Naive B cell (primary cell): ENCODE measurements around the gene XRCC5. TPM values are rescaled to one million over a fixed set of nuclear protein-coding genes. Genes with fewer than 3 reads are reported as not detected.

Experiments used
- ATAC-seq, 2 donors: fragments of 150-1000 bp; cut with Tn5 transposase; 2 replicates each; pipeline ENCODE4 v1.10.0; 2021; ENCODE audit warnings: low read depth in 2 of 2, mild to moderate bottlenecking in 2 of 2, moderate library complexity in 2 of 2
- DNase-seq: peaks from one replicate; pipeline ENCODE4 v3.0.0; 2022
- H3K27ac Mint-ChIP-seq, 6 donors: one replicate each; pipeline ENCODE4 v1.8.0; 2020 to 2022; ENCODE audit warnings: mild to moderate bottlenecking in 6 of 6, mixed read lengths in 6 of 6, moderate library complexity in 5 of 6, inconsistent platforms in 2 of 6
- H3K27me3 Mint-ChIP-seq, 3 donors: one replicate each; pipeline ENCODE4 v1.8.0; 2021 to 2022; ENCODE audit warnings: mixed read lengths in 3 of 3, mild to moderate bottlenecking in 1 of 3
- H3K36me3 Mint-ChIP-seq, 2 donors: one replicate each; pipeline ENCODE4 v1.8.0; 2020 to 2022; ENCODE audit warnings: mixed read lengths in 2 of 2, inconsistent platforms in 1 of 2, mild to moderate bottlenecking in 1 of 2
- H3K4me1 Mint-ChIP-seq, 3 donors: one replicate each; pipeline ENCODE4 v1.8.0; 2020 to 2022; ENCODE audit warnings: mixed read lengths in 3 of 3, inconsistent platforms in 1 of 3, mild to moderate bottlenecking in 1 of 3, moderate library complexity in 1 of 3
- H3K4me3 Mint-ChIP-seq, 8 donors: one replicate each; pipeline ENCODE4 v1.8.0; 2020 to 2022; ENCODE audit warnings: mild to moderate bottlenecking in 8 of 8, mixed read lengths in 8 of 8, moderate library complexity in 8 of 8, inconsistent platforms in 2 of 8
- H3K9me3 Mint-ChIP-seq, 7 donors: one replicate each; pipeline ENCODE4 v1.8.0; 2020 to 2022; ENCODE audit warnings: mixed read lengths in 7 of 7, mild to moderate bottlenecking in 5 of 7, inconsistent platforms in 2 of 7, moderate library complexity in 1 of 7
- polyA plus RNA-seq, 6 donors: library from polyadenylated mRNA; unstranded; fragments of 300-500 nt; fragmentation: Illumina TruSeq; gene quantifications; one replicate each; pipeline ENCODE4 v1.2.3, GENCODE V29; 2021; ENCODE audit warnings: low read depth in 6 of 6

XRCC5 gene
- polyA plus RNA-seq, result 100 to 1,000 TPM; 245 to 322 (median 271) TPM

GRCh38 chr2:216108967-216109921, at the start of gene XRCC5:
Gene XRCC5 (plus strand): TSS chr2:216109348. CDS start chr2:216109437, 89 bp downstream.
- peaks cover 0 to 9% (median 0%) of the 10 kb centered on the region in 3 donors for H3K27me3 Mint-ChIP-seq
- peaks cover 26 to 55% (median 41%) of the 10 kb centered on the region in 3 donors for H3K4me1 Mint-ChIP-seq
- peak within 1 kb of the TSS; percentile 98 to 100 (median 100) for H3K27ac Mint-ChIP-seq
- peaks cover 6 to 18% of the 10 kb centered on the region in 2 donors for H3K36me3 Mint-ChIP-seq
- ATAC-seq, result peak; percentile 88
- H3K9me3 Mint-ChIP-seq, result no peaks in the 10 kb centered on the region
- peak; percentile 95 for DNase-seq
- peak within 1 kb of the TSS; percentile 98 to 100 (median 100) for H3K4me3 Mint-ChIP-seq

GRCh38 chr2:216064014-216064630, 45.0 kb upstream of the XRCC5 start:
- Mint-ChIP-seq H3K4me3 (no peak overlapping the region), H3K36me3 (peaks cover 11 to 16% of the 10 kb centered on the region in 2 donors), H3K9me3 (no peaks in the 10 kb centered on the region), H3K27ac (no peak overlapping the region), H3K27me3 (no peaks in the 10 kb centered on the region), H3K4me1 (peaks cover 0 to 4% (median 4%) of the 10 kb centered on the region in 3 donors)
- DNase-seq, result no peak
- no peak for ATAC-seq

GRCh38 chr2:216064665-216065064, 44.5 kb upstream of the XRCC5 start:
- ATAC-seq (no peak), DNase-seq (no peak)
- Mint-ChIP-seq H3K27me3 (no peaks in the 10 kb centered on the region), H3K36me3 (peaks cover 15 to 20% of the 10 kb centered on the region in 2 donors), H3K4me1 (peaks cover 0 to 4% (median 0%) of the 10 kb centered on the region in 3 donors), H3K27ac (no peak overlapping the region), H3K9me3 (no peaks in the 10 kb centered on the region), H3K4me3 (no peak overlapping the region)

GRCh38 chr2:216066230-216066629, 42.9 kb upstream of the XRCC5 start:
- H3K36me3 Mint-ChIP-seq, result peaks cover 15 to 19% of the 10 kb centered on the region in 2 donors
- H3K4me1 Mint-ChIP-seq, result peaks cover 0 to 4% (median 0%) of the 10 kb centered on the region in 3 donors
- ATAC-seq (no peak), DNase-seq (no peak)
- H3K4me3 Mint-ChIP-seq, result no peak overlapping the region
- peak overlapping the region in 3 of 6 donors; percentile 40 to 57 (median 56) for H3K27ac Mint-ChIP-seq
- H3K9me3 Mint-ChIP-seq, result no peaks in the 10 kb centered on the region
- no peaks in the 10 kb centered on the region for H3K27me3 Mint-ChIP-seq

- Mint-ChIP-seq H3K27me3 (no peaks in the 10 kb centered on the region), H3K4me1 (peaks cover 1 to 4% (median 4%) of the 10 kb centered on the region in 3 donors), H3K27ac (no peak overlapping the region), H3K36me3 (peaks cover 7 to 9% of the 10 kb centered on the region in 2 donors), H3K9me3 (no peaks in the 10 kb centered on the region), H3K4me3 (no peak overlapping the region)
- ATAC-seq (no peak), DNase-seq (no peak)
Measured at GRCh38 chr2:216069028-216069427, 40.1 kb upstream of the XRCC5 start.

GRCh38 chr2:216070195-216070594, 39.0 kb upstream of the XRCC5 start:
- Mint-ChIP-seq H3K4me3 (no peak overlapping the region), H3K4me1 (peaks cover 8 to 15% (median 12%) of the 10 kb centered on the region in 3 donors), H3K36me3 (peaks cover 7 to 14% of the 10 kb centered on the region in 2 donors), H3K9me3 (no peaks in the 10 kb centered on the region), H3K27ac (no peak overlapping the region), H3K27me3 (no peaks in the 10 kb centered on the region)
- no peak for DNase-seq
- no peak for ATAC-seq

- ATAC-seq, result no peak
- Mint-ChIP-seq H3K9me3 (no peaks in the 10 kb centered on the region), H3K4me3 (no peak overlapping the region), H3K27ac (peak overlapping the region in 2 of 6 donors; percentile 7 to 19), H3K36me3 (peaks cover 7 to 10% of the 10 kb centered on the region in 2 donors), H3K4me1 (peaks cover 8 to 15% (median 12%) of the 10 kb centered on the region in 3 donors), H3K27me3 (no peaks in the 10 kb centered on the region)
- no peak for DNase-seq
Measured at GRCh38 chr2:216071111-216071851, 37.9 kb upstream of the XRCC5 start.

GRCh38 chr2:216072473-216072872, 36.7 kb upstream of the XRCC5 start:
- Mint-ChIP-seq H3K4me3 (no peak overlapping the region), H3K9me3 (no peaks in the 10 kb centered on the region), H3K4me1 (peaks cover 8 to 15% (median 8%) of the 10 kb centered on the region in 3 donors), H3K27me3 (no peaks in the 10 kb centered on the region), H3K27ac (no peak overlapping the region), H3K36me3 (peaks cover 7 to 10% of the 10 kb centered on the region in 2 donors)
- DNase-seq (no peak), ATAC-seq (no peak)

- DNase-seq, result no peak
- ATAC-seq, result no peak
- peaks cover 8 to 15% (median 8%) of the 10 kb centered on the region in 3 donors for H3K4me1 Mint-ChIP-seq
- no peak overlapping the region for H3K27ac Mint-ChIP-seq
- H3K27me3 Mint-ChIP-seq, result no peaks in the 10 kb centered on the region
- peaks cover 7 to 10% of the 10 kb centered on the region in 2 donors for H3K36me3 Mint-ChIP-seq
- H3K4me3 Mint-ChIP-seq, result no peak overlapping the region
- H3K9me3 Mint-ChIP-seq, result no peaks in the 10 kb centered on the region
Measured at GRCh38 chr2:216073773-216074172, 35.4 kb upstream of the XRCC5 start.

- DNase-seq (no peak), ATAC-seq (no peak)
- Mint-ChIP-seq H3K27me3 (no peaks in the 10 kb centered on the region), H3K4me3 (no peak overlapping the region), H3K9me3 (no peaks in the 10 kb centered on the region), H3K4me1 (peaks cover 8 to 15% (median 8%) of the 10 kb centered on the region in 3 donors), H3K36me3 (peaks cover 2 to 6% of the 10 kb centered on the region in 2 donors), H3K27ac (peak overlapping the region in 1 of 6 donors; percentile 65)
Measured at GRCh38 chr2:216074380-216074779, 34.8 kb upstream of the XRCC5 start.

GRCh38 chr2:216074794-216075193, 34.4 kb upstream of the XRCC5 start:
- Mint-ChIP-seq H3K9me3 (no peaks in the 10 kb centered on the region), H3K27ac (no peak overlapping the region), H3K27me3 (no peaks in the 10 kb centered on the region), H3K4me3 (no peak overlapping the region), H3K36me3 (peaks cover 0 to 5% of the 10 kb centered on the region in 2 donors), H3K4me1 (peaks cover 8 to 15% (median 8%) of the 10 kb centered on the region in 3 donors)
- no peak for ATAC-seq
- DNase-seq, result no peak

- Mint-ChIP-seq H3K36me3 (peaks cover 0 to 5% of the 10 kb centered on the region in 2 donors), H3K27ac (peak overlapping the region in 1 of 6 donors; percentile 73), H3K4me3 (no peak overlapping the region), H3K9me3 (no peaks in the 10 kb centered on the region), H3K4me1 (peaks cover 11 to 19% (median 17%) of the 10 kb centered on the region in 3 donors), H3K27me3 (no peaks in the 10 kb centered on the region)
- ATAC-seq (no peak), DNase-seq (no peak)
Measured at GRCh38 chr2:216075510-216076485, 33.4 kb upstream of the XRCC5 start.
